NCI-H1436 treated with DMSO at 0.1 percent for 48 hours (cell line): ENCODE measurements around the gene TMEM108.
A peak's percentile ranks its signal among the peaks of the same experiment; 100 is the strongest.

Experiments used
- DNase-seq: peaks from one replicate; lab custom pipeline; 2025; lab: John Stamatoyannopoulos, UW

The TMEM108 gene

GRCh38 chr3:133167340-133168024, 129.3 kb downstream of the TMEM108 start:
- DNase-seq: no peak

- DNase-seq: no peak
These were observed 129.8 kb downstream of the TMEM108 start for GRCh38 chr3:133168025-133168401.

GRCh38 chr3:133169331-133170068, 131.3 kb downstream of the TMEM108 start:
- DNase-seq: peak; percentile 77

- no peak for DNase-seq
These were observed 133.6 kb downstream of the TMEM108 start for GRCh38 chr3:133171831-133172230.

- DNase-seq: no peak
These were observed 143.4 kb downstream of the TMEM108 start for GRCh38 chr3:133181392-133182150.

GRCh38 chr3:133187870-133188379, 149.7 kb downstream of the TMEM108 start:
- DNase-seq: no peak

- DNase-seq: no peak
These were observed 150.8 kb downstream of the TMEM108 start for GRCh38 chr3:133188996-133189395.

- no peak for DNase-seq
These were observed 151.7 kb downstream of the TMEM108 start for GRCh38 chr3:133189893-133190292.

GRCh38 chr3:133191818-133192217, 153.6 kb downstream of the TMEM108 start:
- no peak for DNase-seq

- no peak for DNase-seq
These were observed 154.3 kb downstream of the TMEM108 start for GRCh38 chr3:133192363-133192945.

- DNase-seq: no peak
These were observed 154.8 kb downstream of the TMEM108 start for GRCh38 chr3:133192967-133193366.

- DNase-seq: no peak
These were observed 158.3 kb downstream of the TMEM108 start for GRCh38 chr3:133196527-133196926.

- DNase-seq: no peak
These were observed 159.4 kb downstream of the TMEM108 start for GRCh38 chr3:133197619-133198018.

GRCh38 chr3:133206921-133207320, 168.7 kb downstream of the TMEM108 start:
- no peak for DNase-seq

- DNase-seq: no peak
These were observed 170.0 kb downstream of the TMEM108 start for GRCh38 chr3:133208184-133208583.

GRCh38 chr3:133209871-133210550, 171.8 kb downstream of the TMEM108 start:
- DNase-seq: no peak

- DNase-seq: no peak
These were observed 172.5 kb downstream of the TMEM108 start for GRCh38 chr3:133210656-133211055.

GRCh38 chr3:133211449-133211848, 173.3 kb downstream of the TMEM108 start:
- peak; percentile 82 for DNase-seq

GRCh38 chr3:133211856-133212255, 173.7 kb downstream of the TMEM108 start:
- no peak for DNase-seq

GRCh38 chr3:133213937-133214336, 175.7 kb downstream of the TMEM108 start:
- no peak for DNase-seq

GRCh38 chr3:133227813-133228212, 189.6 kb downstream of the TMEM108 start:
- DNase-seq: no peak

GRCh38 chr3:133230195-133230594, 192.0 kb downstream of the TMEM108 start:
- DNase-seq: peak; percentile 73
